Measurements from ENCODE around the gene FAM184A.
A peak's percentile ranks its signal among the peaks of the same experiment; 100 is the strongest.
"Not testable (repeated sequence)": the region's sequence is repeated elsewhere in the genome, so short reads cannot be mapped to it uniquely, and the experiment has no call there.

FAM184A gene

DNA sequence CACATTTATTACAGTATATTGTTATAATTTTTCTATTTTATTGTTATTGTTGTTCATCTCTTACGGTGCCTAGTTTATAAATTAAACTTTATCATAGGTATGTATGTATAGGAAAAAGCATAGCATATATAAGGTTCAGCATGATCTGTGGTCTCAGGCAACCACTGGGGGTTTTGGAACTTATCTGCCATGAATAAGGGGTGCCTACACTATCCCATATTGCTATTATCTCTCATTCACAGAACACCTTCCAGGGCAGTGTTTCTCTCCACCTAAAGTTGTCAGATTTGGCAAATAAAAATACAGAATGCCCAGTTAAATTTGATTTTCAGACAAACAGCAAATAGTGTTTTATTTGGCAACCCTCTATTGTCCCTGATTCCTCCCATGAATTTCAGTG lies 35.5 kb upstream of the FAM184A start:
- in situ Hi-C loops (cut with MboI; ENCODE audit: low sequenced_read_pairs) = loop anchor here (10.0 kb wide), 1 partner anchor 139 kb away; no protein-coding TSS in a partner anchor
- no peak for DNase-seq (ENCODE audit: low spot score in 2 of 2)
- peaks cover 6% of the 10 kb centered on the region for H3K4me1 ChIP-seq
- H3K4me3 ChIP-seq = no peak overlapping the region
- H3K9me3 ChIP-seq = no peaks in the 10 kb centered on the region
- no peaks in the 10 kb centered on the region for H3K36me3 ChIP-seq (replicated peaks)
- H3K27me3 ChIP-seq (ENCODE audit: low read depth) = no peaks in the 10 kb centered on the region

DNA sequence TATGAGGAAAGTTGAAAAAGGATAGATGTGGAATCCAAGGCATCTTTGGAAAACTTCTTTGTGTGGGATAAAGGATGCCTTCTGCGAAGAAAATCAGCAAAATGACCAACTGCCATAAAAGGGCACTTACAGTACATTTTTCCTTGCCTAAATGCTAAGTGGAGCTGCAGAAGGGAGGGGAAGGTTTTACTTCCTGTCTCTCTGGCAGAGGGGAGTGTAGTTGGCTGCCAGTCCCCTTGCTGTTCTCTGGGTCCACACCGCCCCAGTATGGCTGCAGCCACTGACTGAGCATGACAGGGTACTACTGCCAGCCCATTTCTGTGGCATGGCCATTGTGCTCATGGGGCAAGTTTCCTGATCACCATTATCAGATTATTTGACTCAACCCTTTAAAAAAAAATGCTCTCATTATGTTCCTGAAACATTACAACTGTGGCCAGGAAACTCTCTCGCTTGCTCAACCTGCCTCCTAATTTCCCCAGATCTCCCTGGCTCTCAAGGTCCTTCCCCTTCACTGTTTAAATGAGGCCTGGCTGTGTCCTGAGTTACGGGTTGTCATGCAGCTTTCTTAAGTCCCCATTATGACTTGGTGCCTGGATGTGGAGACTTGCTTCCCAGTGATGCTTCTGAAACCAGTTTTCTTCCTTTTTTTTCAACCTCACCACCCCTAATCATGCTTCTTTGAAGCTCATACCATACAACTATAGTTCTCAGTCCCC lies 34.5 kb upstream of the FAM184A start:
- H3K27me3 ChIP-seq (ENCODE audit: low read depth) = no peaks in the 10 kb centered on the region
- H3K9me3 ChIP-seq = no peaks in the 10 kb centered on the region
- H3K4me1 ChIP-seq = peaks cover 6% of the 10 kb centered on the region
- DNase-seq (ENCODE audit: low spot score in 2 of 2) = no peak
- in situ Hi-C loops (cut with MboI; ENCODE audit: low sequenced_read_pairs) = loop anchor here (10.0 kb wide), 1 partner anchor 138 kb away; no protein-coding TSS in a partner anchor
- no peaks in the 10 kb centered on the region for H3K36me3 ChIP-seq (replicated peaks)
- no peak overlapping the region for H3K4me3 ChIP-seq

DNA sequence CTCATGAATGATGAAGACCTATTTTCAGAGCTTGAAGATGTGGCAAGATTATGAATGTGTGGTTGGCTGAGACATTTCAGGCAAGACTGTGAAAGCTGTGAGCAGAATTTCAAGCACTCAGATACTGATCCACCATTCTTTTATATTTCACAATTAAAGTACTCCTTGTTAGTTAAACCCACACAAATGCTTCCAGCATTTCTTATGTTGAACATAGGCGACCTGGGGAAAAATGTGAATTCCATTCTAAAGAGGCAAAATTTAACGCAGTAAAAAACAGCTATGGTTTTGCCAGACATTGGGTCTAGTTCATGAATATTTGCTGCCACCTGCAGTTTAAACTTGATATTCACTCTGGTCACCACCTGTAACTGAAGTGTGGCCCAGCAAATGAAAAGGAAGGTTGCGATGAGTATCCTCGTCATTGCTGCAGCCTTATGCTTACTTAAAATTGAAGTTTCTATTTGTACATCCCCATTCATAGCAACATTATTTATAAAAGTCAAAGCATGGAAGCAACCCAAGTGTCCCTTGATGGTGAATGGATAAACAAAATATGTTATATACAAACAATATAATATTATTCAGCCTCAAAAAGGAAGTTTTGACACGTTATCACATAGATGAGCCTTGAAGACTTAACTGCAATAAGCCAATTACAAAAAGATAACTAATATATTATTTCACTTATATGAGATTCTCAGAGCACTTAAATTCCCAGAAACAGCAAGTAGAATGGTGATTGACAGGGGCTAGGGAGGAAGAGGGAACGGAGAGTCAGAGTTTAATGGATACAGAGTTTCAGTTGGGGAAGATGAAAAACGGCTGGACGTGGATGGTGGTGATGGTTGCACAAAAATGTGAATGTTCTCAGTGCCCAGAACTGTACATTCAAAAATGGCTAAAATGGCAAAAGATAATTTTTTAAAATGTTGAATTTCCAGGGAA lies 32.4 kb upstream of the FAM184A start:
- in situ Hi-C loops (cut with MboI; ENCODE audit: low sequenced_read_pairs) = loop anchor here (10.0 kb wide), 1 partner anchor 136 kb away; no protein-coding TSS in a partner anchor
- no peaks in the 10 kb centered on the region; the same call in 1 of the 2 replicates for H3K9me3 ChIP-seq
- peak; percentile 68 to 69 for DNase-seq (ENCODE audit: low spot score in 2 of 2)
- H3K4me1 ChIP-seq = peaks cover 6% of the 10 kb centered on the region
- no peaks in the 10 kb centered on the region for H3K36me3 ChIP-seq (replicated peaks)
- H3K27me3 ChIP-seq (ENCODE audit: low read depth) = no peaks in the 10 kb centered on the region
- H3K4me3 ChIP-seq = no peak overlapping the region

DNA sequence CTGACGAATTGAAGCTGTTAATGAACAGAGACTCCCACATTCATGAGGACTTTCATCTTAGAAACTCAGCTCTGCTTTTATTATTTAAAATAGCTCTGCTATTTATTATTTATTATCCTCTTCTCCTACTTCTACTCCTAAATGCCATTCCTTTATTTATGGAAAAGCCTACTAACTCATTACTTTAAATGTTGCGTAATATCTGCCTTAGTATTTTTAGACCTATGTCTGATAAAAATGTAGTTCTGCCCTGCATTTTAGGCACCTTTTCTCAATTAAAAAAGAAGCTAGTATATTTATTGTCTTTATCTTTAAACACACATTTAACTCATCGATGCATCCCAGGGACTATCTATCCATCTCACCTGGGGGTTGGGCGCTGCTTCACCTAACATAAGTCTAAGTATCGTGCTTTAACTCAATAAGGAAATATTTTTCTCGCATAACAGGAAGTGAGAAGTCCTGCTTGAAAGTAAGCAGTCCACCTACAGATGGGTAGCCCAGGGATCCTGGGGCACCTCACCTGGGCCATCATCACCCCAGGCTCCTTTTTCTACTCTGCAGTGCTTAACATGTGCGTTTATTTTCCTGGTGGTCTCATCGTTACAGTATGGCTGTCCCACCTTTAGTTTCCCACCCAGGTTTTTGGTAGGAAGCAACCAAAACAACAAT lies 31.3 kb upstream of the FAM184A start:
- Histone ChIP-seq H3K36me3 (replicated peaks) (no peaks in the 10 kb centered on the region), H3K9me3 (no peaks in the 10 kb centered on the region; the same call in 1 of the 2 replicates), H3K27me3 (ENCODE audit: low read depth) (no peaks in the 10 kb centered on the region), H3K4me1 (peaks cover 6% of the 10 kb centered on the region), H3K4me3 (no peak overlapping the region)
- in situ Hi-C loops (cut with MboI; ENCODE audit: low sequenced_read_pairs) = loop anchor here (10.0 kb wide), 1 partner anchor 135 kb away; no protein-coding TSS in a partner anchor
- no peak for DNase-seq (ENCODE audit: low spot score in 2 of 2)

DNA sequence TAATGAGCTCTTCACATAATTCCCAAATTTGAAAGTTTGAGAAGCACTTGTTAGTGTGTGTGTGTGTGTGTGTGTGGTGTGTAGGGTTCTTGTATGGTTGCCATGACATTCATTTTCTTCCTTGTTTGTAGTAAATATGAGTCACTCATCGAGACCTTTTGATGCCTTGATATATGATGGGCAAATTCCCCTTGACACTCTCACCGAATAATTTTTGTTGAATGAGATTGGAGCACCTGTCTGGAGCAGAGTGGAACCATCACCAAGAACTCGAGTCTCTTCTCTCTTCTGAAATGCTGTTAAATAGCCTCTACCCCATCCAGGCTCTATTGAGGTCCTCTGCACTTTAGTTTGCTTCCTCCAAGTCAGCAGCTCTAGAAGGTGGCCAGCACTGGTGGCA lies 29.6 kb upstream of the FAM184A start:
- no peaks in the 10 kb centered on the region; the same call in 1 of the 2 replicates for H3K9me3 ChIP-seq
- no peaks in the 10 kb centered on the region for H3K27me3 ChIP-seq (ENCODE audit: low read depth)
- in situ Hi-C loops (cut with MboI; ENCODE audit: low sequenced_read_pairs) = no loop called here
- H3K4me1 ChIP-seq = peaks cover 6% of the 10 kb centered on the region
- no peaks in the 10 kb centered on the region for H3K36me3 ChIP-seq (replicated peaks)
- no peak overlapping the region for H3K4me3 ChIP-seq
- no peak for DNase-seq (ENCODE audit: low spot score in 2 of 2)

DNA sequence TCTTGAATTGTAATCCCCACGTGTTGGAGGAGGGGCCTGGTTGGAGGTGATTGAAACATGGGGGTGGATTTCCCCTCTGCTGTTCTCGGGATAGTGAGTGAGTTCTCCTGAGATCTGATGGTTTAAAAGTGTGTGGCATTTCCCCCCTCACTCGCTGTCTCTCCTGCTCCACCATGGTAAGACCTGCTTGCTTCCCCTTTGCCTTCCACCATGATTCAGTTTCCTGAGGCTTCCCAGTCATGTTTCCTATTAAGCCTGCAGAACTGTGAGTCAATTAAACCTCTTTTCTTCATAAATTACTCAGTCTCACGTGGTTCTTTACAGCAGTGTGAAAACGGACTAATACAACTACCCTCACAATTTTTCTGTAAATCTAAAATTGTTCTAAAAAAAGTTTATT lies 26.8 kb upstream of the FAM184A start:
- no peak for DNase-seq (ENCODE audit: low spot score in 2 of 2)
- no peaks in the 10 kb centered on the region for H3K36me3 ChIP-seq (replicated peaks)
- no peaks in the 10 kb centered on the region; the same call in 1 of the 2 replicates for H3K9me3 ChIP-seq
- H3K27me3 ChIP-seq (ENCODE audit: low read depth) = no peaks in the 10 kb centered on the region
- H3K4me1 ChIP-seq = peaks cover 6% of the 10 kb centered on the region
- no peak overlapping the region for H3K4me3 ChIP-seq
- in situ Hi-C loops (cut with MboI; ENCODE audit: low sequenced_read_pairs) = no loop called here

DNA sequence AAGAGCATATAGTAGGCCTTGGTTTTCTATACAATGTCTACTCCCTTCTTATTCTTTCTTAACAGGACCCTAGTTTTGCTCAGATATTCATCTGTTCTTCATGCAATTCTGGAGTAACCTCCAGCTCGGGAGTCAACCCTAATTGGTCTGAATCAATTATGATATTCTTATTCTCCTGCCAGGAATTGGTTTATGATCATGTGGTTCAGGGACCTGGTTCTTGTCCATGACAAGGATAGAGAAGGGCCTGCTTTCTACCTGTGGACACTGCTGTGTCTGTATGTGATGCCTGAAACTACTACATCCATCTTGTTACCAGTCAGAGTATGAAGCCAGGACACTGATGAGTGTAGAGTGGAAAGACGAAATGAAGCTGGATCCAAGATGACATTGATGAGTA lies 24.4 kb upstream of the FAM184A start:
- no peaks in the 10 kb centered on the region for H3K27me3 ChIP-seq (ENCODE audit: low read depth)
- DNase-seq (ENCODE audit: low spot score in 2 of 2) = no peak
- in situ Hi-C loops (cut with MboI; ENCODE audit: low sequenced_read_pairs) = no loop called here
- H3K4me1 ChIP-seq = no peaks in the 10 kb centered on the region
- no peaks in the 10 kb centered on the region for H3K36me3 ChIP-seq (replicated peaks)
- H3K9me3 ChIP-seq = no peaks in the 10 kb centered on the region; the same call in 1 of the 2 replicates
- H3K4me3 ChIP-seq = no peak overlapping the region

DNA sequence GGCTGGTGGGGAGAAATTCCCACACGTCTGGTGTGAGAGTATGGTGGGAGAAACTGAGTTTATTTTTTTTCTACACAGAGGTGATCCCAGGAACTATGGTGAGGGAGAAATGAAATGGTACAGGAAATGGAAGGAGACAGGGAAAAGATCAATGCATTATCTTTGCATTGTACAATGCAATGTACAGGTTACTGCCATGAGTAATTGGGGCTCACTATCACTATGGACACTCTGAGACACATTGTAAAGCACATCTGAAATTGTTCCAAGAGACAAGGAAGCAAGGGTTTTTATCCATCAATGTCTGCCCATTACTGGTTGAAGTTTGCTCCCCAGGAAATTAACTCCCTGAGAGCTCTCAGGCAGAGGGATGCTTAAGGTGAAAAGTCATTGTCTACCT lies 21.7 kb upstream of the FAM184A start:
- Histone ChIP-seq H3K36me3 (replicated peaks) (no peaks in the 10 kb centered on the region), H3K4me1 (no peaks in the 10 kb centered on the region), H3K9me3 (no peaks in the 10 kb centered on the region), H3K27me3 (ENCODE audit: low read depth) (no peaks in the 10 kb centered on the region), H3K4me3 (no peak overlapping the region)
- in situ Hi-C loops (cut with MboI; ENCODE audit: low sequenced_read_pairs) = no loop called here
- DNase-seq (ENCODE audit: low spot score in 2 of 2) = no peak

DNA sequence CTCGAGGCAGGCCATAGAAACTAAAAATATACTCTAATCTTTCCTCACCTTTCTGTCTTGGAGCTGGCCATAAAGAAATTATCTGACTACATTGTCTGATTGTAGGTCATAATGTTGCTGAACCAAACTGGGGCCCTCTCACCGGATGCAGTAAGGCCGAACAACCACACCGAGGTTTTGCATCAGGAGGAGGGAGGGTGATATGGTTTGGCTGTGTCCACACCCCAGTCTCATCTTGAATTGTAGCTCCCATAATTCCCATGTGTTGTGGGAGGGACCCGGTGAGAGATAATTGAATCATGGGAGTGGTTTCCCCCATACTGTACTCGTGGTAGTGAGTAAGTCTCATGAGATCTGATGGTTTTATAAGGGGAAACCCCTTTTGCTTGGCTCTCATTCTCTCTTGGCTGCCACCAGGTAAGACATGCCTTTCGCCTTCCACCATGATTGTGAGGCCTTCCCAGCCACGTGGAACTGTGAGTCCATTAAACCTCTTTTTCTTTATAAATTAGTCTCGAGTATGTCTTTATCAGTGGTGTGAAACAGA lies 19.4 kb upstream of the FAM184A start:
- H3K36me3 ChIP-seq (replicated peaks); H3K4me3 ChIP-seq; H3K4me1 ChIP-seq; H3K27me3 ChIP-seq (ENCODE audit: low read depth); in situ Hi-C loops (cut with MboI; ENCODE audit: low sequenced_read_pairs); H3K9me3 ChIP-seq; DNase-seq (ENCODE audit: low spot score in 2 of 2): not testable (repeated sequence)

DNA sequence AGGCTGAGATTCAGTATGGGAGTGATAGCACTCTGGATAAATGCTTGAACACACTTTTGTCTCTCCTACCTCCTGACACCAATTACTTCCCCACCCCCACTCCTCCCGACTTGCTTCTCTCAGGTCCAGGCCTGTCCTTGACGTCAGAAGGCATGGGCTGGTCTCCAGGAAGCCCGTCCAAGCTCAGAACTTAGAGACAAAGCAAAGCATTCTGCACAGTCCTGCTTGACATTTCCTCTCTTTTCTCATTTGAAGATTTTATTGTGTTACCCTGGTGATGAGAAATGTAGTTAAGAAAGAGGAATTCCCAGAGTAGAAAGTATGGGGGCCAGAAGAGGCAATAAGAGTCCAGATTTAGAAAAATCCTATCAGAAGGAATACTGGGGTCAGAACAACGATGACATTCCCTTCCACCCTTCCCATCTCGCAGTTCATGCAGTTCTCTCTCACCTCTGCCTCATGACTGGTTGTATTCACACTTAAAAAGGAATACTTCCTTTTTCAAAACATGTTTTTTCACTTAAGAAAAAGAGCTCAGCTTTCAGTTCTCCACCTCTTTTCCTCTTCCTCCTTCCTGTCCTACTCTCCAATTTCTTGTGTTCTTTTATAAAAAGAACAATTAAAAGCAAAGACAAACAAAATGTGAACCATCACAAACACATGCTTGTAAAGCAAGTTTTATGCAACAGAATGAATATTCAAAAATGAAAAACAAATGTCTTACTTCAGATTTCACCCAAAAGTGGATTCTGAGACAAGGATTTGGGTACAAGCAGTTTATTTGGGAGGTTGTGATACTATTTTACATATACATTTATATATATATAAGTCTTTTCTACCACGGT lies 18.5 kb upstream of the FAM184A start:
- DNase-seq (ENCODE audit: low spot score in 2 of 2) = peak in 1 of 2 experiments; percentile 14
- H3K9me3 ChIP-seq = no peaks in the 10 kb centered on the region
- H3K36me3 ChIP-seq (replicated peaks) = no peaks in the 10 kb centered on the region
- no peaks in the 10 kb centered on the region for H3K27me3 ChIP-seq (ENCODE audit: low read depth)
- no peak overlapping the region for H3K4me3 ChIP-seq
- in situ Hi-C loops (cut with MboI; ENCODE audit: low sequenced_read_pairs) = no loop called here
- H3K4me1 ChIP-seq = no peaks in the 10 kb centered on the region

DNA sequence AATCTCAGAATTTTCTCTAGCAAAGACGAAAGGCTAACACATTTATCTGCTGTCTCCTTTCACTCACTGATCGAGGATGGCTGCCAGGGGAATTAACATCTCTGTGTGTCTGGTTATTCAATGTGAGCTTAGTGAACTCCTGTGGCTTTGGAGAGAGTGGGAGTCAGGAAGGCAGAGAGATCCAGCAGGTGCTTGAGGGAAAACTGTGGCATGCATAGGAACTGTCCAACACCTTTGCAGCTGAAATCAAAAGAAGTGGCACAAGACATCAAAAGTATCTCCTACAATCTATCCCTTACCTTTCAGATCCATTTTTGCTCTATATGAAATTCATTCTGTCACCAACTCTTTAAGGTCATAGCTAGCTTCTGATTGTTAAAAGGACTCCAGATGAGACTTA lies 11.8 kb upstream of the FAM184A start:
- H3K4me3 ChIP-seq = no peak overlapping the region
- no peaks in the 10 kb centered on the region for H3K4me1 ChIP-seq
- no peaks in the 10 kb centered on the region for H3K27me3 ChIP-seq (ENCODE audit: low read depth)
- no peaks in the 10 kb centered on the region for H3K9me3 ChIP-seq
- DNase-seq (ENCODE audit: low spot score in 2 of 2) = no peak
- no peaks in the 10 kb centered on the region for H3K36me3 ChIP-seq (replicated peaks)
- in situ Hi-C loops (cut with MboI; ENCODE audit: low sequenced_read_pairs) = no loop called here

DNA sequence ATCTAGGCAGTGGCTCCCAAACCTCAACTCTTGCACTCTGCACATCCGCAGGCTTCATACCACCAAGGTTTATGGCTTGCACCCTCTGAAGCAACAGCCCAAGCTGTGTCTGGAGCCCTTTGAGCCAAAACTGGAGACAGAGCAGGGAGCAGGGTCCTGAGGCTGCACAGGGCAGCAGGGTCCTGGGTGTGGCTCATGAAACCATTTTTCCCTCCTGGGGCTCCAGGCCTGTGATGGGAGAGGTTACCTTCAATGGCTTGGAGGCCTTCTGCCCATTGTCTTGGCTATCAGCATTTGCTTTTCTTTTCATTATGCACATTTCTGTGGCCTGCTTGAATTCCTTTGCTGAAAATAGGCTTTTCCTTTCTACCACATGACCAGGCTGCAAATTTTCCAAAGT lies 6.3 kb upstream of the FAM184A start:
- in situ Hi-C loops (cut with MboI; ENCODE audit: low sequenced_read_pairs) = no loop called here
- no peaks in the 10 kb centered on the region; the same call in 1 of the 2 replicates for H3K9me3 ChIP-seq
- no peaks in the 10 kb centered on the region for H3K36me3 ChIP-seq (replicated peaks)
- no peaks in the 10 kb centered on the region for H3K4me1 ChIP-seq
- no peaks in the 10 kb centered on the region for H3K27me3 ChIP-seq (ENCODE audit: low read depth)
- no peak for DNase-seq (ENCODE audit: low spot score in 2 of 2)
- H3K4me3 ChIP-seq = no peak overlapping the region

DNA sequence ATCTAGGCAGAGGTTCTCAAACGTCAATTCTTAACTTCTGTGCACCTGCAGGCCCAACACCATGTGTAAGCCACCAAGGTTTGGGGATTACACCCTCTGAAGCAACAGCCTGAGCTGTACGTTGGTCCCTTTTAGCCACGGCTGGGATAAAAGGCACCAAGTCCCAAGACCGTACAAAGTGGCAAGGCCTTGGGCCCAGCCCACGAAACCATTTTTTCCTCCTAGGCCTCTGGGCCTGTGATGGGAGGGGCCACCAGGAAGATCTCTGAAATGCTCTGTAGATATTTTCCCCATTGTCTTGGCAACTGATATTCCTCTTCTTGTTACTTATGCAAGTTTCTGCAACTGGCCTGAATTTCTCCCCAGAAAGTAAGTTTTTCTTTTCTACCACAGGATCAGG lies 4.5 kb upstream of the FAM184A start:
- Histone ChIP-seq H3K4me1 (peaks cover 6% of the 10 kb centered on the region), H3K4me3 (no peak overlapping the region), H3K36me3 (replicated peaks) (no peaks in the 10 kb centered on the region), H3K9me3 (no peaks in the 10 kb centered on the region; the same call in 1 of the 2 replicates), H3K27me3 (ENCODE audit: low read depth) (no peaks in the 10 kb centered on the region)
- DNase-seq (ENCODE audit: low spot score in 2 of 2) = no peak
- in situ Hi-C loops (cut with MboI; ENCODE audit: low sequenced_read_pairs) = no loop called here
